AG09319 (cell line): ENCODE measurements around the gene SPOCK2.

ENCODE experiments used
- DNase-seq: peaks from one replicate; pipeline ENCODE4 v3.0.0-alpha.2; 2010; ENCODE audit warnings: low read depth; ENCODE audit errors: extremely low read depth
- CTCF ChIP-seq: IDR thresholded peaks from 2 replicates; pipeline ENCODE4 v1.5.1; 2011; ENCODE audit warnings: low read depth, mild to moderate bottlenecking, inconsistent platforms, low read length, moderate library complexity

The SPOCK2 gene

GRCh38 chr10:72068126-72068765 lies 20.1 kb downstream of the SPOCK2 start:
- no peak for DNase-seq
- TF ChIP-seq CTCF = no peak

GRCh38 chr10:72067463-72068125 lies 20.8 kb downstream of the SPOCK2 start:
- DNase-seq = no peak
- no peak for TF ChIP-seq CTCF

GRCh38 chr10:72066318-72067284 lies 21.8 kb downstream of the SPOCK2 start:
- DNase-seq = no peak
- TF ChIP-seq CTCF = no peak

- no peak for TF ChIP-seq CTCF
- peak; percentile 5 for DNase-seq
Observed at GRCh38 chr10:72065439-72066025, 22.8 kb downstream of the SPOCK2 start.

GRCh38 chr10:72063703-72064391 lies 24.5 kb downstream of the SPOCK2 start:
- no peak for DNase-seq
- no peak for TF ChIP-seq CTCF

- no peak for DNase-seq
- TF ChIP-seq CTCF = no peak
Observed at GRCh38 chr10:72062832-72063702, 25.3 kb downstream of the SPOCK2 start.
